Measurements from ENCODE around the gene SDK2.
A peak's percentile ranks its signal among the peaks of the same experiment; 100 is the strongest.

Gene SDK2

GRCh38 chr17:73644145-73645049 is at the start of gene SDK2:
Gene SDK2 (minus strand): TSS chr17:73644445. CDS start chr17:73644088, 357 bp downstream.
- DNase-seq (ENCODE audit: low spot score), result peak; percentile 59

GRCh38 chr17:73693071-73693470 is 48.8 kb upstream of the SDK2 start:
- DNase-seq (ENCODE audit: low spot score), result no peak

GRCh38 chr17:73691321-73691766 is 47.1 kb upstream of the SDK2 start:
- DNase-seq (ENCODE audit: low spot score), result no peak

GRCh38 chr17:73690676-73691075 is 46.4 kb upstream of the SDK2 start:
- no peak for DNase-seq (ENCODE audit: low spot score)

- DNase-seq (ENCODE audit: low spot score), result no peak
Observed at GRCh38 chr17:73689596-73690275, 45.5 kb upstream of the SDK2 start.

GRCh38 chr17:73686961-73687360 is 42.7 kb upstream of the SDK2 start:
- DNase-seq (ENCODE audit: low spot score), result no peak

- no peak for DNase-seq (ENCODE audit: low spot score)
Observed at GRCh38 chr17:73686126-73686525, 41.9 kb upstream of the SDK2 start.

- DNase-seq (ENCODE audit: low spot score), result no peak
Observed at GRCh38 chr17:73684183-73684582, 39.9 kb upstream of the SDK2 start.

- no peak for DNase-seq (ENCODE audit: low spot score)
Observed at GRCh38 chr17:73683771-73684170, 39.5 kb upstream of the SDK2 start.

GRCh38 chr17:73681946-73682345 is 37.7 kb upstream of the SDK2 start:
- DNase-seq (ENCODE audit: low spot score), result no peak

GRCh38 chr17:73679476-73679875 is 35.2 kb upstream of the SDK2 start:
- no peak for DNase-seq (ENCODE audit: low spot score)

- no peak for DNase-seq (ENCODE audit: low spot score)
Observed at GRCh38 chr17:73678999-73679398, 34.8 kb upstream of the SDK2 start.

- DNase-seq (ENCODE audit: low spot score), result no peak
Observed at GRCh38 chr17:73669771-73670170, 25.5 kb upstream of the SDK2 start.

- DNase-seq (ENCODE audit: low spot score), result no peak
Observed at GRCh38 chr17:73667181-73667959, 23.1 kb upstream of the SDK2 start.

GRCh38 chr17:73663614-73664013 is 19.4 kb upstream of the SDK2 start:
- DNase-seq (ENCODE audit: low spot score), result no peak

- DNase-seq (ENCODE audit: low spot score), result no peak
Observed at GRCh38 chr17:73660366-73660765, 16.1 kb upstream of the SDK2 start.

GRCh38 chr17:73658821-73659515 is 14.7 kb upstream of the SDK2 start:
- no peak for DNase-seq (ENCODE audit: low spot score)

GRCh38 chr17:73657473-73658116 is 13.3 kb upstream of the SDK2 start:
- DNase-seq (ENCODE audit: low spot score), result no peak

GRCh38 chr17:73654241-73654640 is 10.0 kb upstream of the SDK2 start:
- DNase-seq (ENCODE audit: low spot score), result no peak

- no peak for DNase-seq (ENCODE audit: low spot score)
Observed at GRCh38 chr17:73653810-73654209, 9.6 kb upstream of the SDK2 start.

GRCh38 chr17:73652886-73653480 is 8.7 kb upstream of the SDK2 start:
- no peak for DNase-seq (ENCODE audit: low spot score)

Data from AG20443 (cell line).